Measurements from ENCODE around the gene NLK. TPM values are rescaled to one million over a fixed set of nuclear protein-coding genes. Genes with fewer than 3 reads are reported as not detected.

The NLK gene
- polyA plus RNA-seq, 1 donor from 2014 or later: 81.7 TPM

Small RNAs within 50 kb of the gene (small RNA-seq; reads per million reads assigned to genes)
- gene RF00006: 0 reads per million in 3 experiments
- 0 to 0.03 (median 0) reads per million in 3 experiments for gene RF00156
- 0 reads per million in 3 experiments for gene RF00601
- gene RPS29P22: 0 reads per million in 3 experiments

Other genes with a start within 250 kb of the NLK start
- gene NOS2, start 242.1 kb upstream of the NLK start, polyA plus RNA-seq: 0.28 and 0.53 TPM in 2 replicates
- 80.4 and 83.8 TPM in 2 replicates for gene LYRM9, start 149.3 kb upstream of the NLK start, polyA plus RNA-seq

Measured in neural cell (in vitro differentiated cells).